HG02884 (cell line): ENCODE data around the gene BLACAT1.

Experiments
- ATAC-seq: cut with Tn5 transposase; IDR thresholded peaks from one replicate; pipeline ENCODE4 v1.9.1; 2021; ENCODE audit warnings: mild to moderate bottlenecking, moderate library complexity; ENCODE audit not compliant: unreplicated experiment

The BLACAT1 gene

GRCh38 chr1:205455581-205456382, at the start of gene BLACAT1:
Gene BLACAT1 (minus strand): TSS chr1:205456045.
- no peak for ATAC-seq

GRCh38 chr1:205505076-205505729, 49.4 kb upstream of the BLACAT1 start:
- ATAC-seq: no peak

DNA sequence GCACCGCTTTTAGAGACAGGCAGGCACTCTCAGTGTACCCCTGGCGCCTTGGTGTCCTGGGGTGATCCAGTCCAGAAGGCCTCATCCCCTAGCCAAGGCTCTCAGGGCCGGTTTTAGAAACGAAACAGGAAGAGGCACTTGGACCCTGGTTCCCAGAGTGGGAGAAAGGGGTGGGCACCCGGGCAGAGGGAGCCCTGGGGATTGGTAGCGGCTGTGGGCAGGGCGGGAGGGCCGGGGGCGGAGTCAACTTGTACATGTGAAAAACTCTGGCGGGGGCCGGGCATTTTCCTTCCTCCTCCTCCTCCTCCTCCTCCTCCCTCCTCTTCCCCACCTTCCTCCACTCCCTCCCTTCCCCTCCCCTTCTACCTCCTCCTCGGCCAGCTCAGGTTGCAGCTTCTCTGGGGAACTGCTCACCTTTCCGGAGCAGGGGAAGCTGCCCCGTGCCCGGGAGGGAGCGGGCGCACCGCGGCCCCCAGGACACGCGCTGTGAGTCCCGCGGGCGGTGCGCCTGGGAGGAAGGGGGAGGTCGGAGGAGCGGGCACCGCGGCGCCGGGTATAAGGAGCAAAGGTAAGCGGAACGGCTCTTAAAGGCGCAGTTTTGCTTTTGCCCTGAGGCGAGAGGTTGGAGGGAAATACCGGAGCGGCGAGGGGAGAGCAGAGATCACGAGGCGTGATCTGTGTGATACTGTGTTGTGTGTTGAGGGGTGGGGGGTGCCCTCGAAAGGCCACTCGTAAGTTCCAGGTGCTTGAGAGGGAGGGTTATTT, 48.6 kb upstream of the BLACAT1 start, which contains the start of gene CDK18:
Gene CDK18 (plus strand): TSS at position 359 of the 765 bp plus-strand sequence. CDS start 18,499 bp downstream, outside the sequence.
- ATAC-seq: no peak

DNA sequence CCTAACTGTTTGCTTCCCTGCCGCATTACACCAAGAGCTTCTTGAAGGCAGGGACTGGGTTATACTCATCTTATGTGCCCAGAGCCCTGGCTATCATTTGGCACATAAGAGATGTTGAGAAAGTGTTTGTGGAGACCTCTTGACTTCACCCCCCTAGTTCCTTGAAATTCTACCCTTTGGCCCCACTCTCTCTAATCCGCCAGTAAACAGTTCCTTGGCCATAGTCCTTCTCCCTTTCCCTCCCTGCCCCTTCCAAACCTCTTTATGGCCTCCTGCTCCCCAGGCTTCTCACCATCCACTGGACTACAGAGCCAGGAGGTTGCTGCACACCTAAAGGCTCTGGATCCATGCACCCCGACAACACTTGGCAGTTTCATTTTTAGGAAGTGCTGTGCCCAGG, 47.1 kb upstream of the BLACAT1 start:
- ATAC-seq: no peak

DNA sequence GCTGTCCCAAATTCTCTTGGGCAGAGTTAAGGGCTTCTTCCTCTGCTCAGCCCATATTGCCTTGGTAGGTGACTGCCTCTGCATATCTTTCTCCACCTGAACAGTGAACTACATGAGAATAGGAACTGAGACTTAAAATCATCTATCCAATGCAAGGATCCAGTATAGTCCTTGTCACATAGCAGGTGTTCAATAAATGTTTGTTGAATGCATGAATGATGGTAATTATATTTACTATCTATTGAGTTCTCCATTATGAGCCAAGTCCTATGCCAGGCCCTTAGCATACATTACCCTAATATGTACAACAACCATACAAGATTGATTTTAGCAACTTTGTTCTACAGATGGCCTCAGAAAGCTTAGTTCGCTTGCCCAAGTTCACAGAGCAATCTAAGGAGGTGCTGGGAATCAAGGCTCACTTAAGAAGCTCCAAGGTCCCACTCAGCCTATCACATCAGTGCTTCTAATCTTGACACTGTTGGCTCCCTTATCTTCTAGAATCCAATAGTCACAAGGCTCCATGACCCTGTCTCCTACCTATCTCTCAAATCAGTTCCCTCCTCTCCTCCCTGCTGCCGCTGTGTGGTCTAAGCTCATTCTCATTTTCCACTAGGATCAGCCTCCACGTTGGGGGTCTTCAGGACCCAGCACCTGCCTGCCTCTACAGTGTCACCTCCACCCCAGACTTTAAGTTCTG, 46.4 kb upstream of the BLACAT1 start:
- ATAC-seq: no peak

DNA sequence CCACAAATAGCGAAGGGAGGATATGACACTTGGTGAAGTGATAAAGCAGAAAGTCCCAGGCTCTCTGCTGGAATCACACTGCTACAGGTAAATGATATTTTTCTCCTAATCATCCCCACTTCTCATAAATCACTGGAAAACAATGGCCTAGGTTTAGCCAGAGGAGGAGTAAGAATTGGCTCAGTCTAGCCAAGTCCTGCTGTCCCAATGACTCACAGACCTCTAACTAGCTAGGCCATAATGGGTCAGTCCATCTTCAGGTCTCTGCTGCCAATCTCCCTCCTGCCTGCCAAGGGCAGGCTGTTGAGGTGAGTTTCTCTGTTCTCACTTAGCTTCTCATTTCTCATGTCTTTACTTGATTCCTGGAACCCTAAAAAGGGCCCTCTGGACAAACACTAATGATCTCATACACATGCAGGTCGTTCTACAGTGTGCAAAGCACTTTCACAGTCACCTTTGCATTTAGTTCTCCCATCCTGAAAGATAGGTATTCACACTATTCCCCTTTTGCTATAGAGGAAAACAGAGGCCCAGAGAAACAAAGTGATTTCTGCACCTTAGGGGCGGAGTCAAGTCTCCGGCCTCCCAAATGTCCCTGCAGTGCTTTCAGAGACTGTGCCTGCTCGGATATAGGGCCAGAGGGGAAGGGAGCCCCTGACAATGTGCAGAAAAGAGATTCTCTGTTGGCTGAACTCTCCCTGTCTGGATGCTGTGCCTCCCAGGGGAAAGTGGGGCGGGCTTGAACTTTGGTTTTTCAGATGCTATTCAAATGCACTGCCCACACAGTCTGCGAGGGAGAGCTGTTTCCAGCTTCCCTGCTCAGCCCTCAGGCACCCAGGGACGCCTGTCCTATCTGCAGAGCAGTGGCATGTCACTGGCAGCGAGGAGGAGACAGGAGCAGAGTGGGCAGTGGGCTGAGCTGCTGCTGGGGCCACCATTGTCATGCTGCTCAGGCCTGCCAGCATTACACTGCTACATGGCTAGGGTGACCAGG, 44.7 kb upstream of the BLACAT1 start:
- ATAC-seq: no peak

DNA sequence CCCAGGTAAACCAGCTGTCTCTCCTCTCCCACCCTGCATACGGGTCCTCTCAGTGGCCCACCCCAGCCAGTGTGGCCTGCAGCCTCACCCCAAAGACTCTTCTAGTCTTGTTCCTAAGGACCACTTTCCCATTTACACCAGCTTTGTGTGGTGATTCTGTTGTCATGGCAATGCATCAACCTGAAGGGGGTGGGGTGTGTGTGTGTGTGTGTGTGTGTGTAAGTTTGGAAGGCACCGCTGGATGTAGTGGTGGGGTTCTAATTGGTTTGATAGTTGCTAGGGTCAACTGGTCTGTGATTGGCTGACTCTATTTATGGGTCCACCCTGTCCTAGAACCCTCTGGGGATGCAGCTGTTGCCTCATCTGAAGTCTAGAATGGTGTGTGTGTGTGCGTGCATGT, 43.9 kb upstream of the BLACAT1 start:
- ATAC-seq: no peak

DNA sequence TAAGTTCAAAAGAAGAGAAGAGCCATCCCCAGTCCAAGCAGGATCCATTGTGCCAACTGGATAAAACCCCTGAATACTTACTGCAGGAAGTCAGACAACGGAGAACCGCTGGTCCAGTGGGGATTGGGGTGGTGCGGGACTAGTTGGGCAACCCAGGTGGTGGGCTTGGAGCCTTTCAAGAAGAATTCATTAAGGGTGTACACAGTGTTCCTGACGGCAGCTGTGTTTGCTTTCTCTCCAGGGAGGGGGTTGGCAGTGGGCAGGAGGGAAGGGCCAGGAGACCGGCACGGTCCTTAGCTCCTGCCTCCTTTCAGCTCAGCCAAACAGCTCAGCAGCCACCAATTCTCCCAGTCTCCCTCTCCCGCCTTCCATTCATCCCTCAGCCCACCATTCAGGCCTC, 41.5 kb upstream of the BLACAT1 start:
- ATAC-seq: no peak

- ATAC-seq: no peak
Observed at GRCh38 chr1:205496661-205497060, 40.8 kb upstream of the BLACAT1 start.

- no peak for ATAC-seq
Observed at GRCh38 chr1:205495237-205495823, 39.5 kb upstream of the BLACAT1 start.

DNA sequence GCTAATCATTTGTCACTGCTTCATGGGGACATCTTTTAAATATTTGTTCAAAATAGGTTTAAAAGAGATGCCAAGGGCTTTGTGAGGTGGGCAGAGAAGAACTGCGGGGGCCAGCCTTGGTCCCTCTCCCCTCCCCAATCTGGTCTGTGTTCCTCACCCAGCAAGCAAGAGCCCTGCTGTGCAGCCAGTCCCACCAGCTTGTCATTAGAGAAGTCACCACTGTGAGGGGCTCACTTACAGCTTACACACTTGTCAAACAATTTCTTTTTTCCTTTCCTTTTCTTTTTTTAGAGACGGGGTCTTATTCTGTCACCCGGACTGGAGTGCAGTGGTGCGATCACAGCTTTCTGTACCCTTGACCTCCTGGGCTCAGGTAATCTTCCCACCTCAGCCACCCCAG, 38.3 kb upstream of the BLACAT1 start:
- ATAC-seq: no peak

DNA sequence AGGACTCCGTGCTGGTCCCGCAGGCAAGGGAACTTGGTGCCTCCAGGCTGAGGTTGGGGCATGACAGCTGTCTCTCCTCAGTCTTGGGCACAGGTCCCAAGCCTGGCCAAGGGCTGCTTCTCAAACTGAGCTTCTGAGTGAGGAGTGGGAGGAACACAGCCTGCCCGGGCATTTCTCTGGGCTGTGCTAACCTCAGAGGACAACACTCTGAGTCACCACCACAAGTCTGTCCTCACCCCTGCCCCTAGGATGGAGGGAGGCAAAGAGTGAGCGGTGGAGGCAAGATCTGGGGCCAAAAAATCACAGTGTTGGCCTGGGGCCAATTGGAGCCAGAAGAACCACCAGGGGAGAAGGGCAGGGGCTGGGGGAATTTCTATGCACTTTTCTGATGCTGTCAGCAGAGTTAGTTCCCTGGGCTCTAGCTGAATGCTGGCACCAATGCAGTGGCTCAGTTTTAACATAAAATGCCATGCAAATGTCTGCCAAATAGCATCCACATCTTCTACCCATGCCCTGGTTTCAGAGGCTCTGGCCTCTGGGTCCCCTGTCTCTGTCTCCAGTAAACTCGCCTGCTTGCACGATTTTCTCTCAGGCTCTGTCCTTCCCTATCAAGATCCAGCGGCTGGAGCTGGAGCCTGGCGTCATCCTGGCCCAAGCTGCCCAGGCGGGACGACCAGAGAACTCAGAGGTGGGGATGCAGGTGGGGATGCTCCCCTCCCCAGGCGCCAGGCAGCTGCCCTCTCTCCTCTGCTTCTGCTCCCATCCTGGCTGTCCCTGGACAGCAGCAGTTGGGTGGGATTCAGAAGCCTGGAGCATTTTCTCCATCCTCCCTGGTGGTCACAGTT, 37.6 kb upstream of the BLACAT1 start:
- no peak for ATAC-seq

DNA sequence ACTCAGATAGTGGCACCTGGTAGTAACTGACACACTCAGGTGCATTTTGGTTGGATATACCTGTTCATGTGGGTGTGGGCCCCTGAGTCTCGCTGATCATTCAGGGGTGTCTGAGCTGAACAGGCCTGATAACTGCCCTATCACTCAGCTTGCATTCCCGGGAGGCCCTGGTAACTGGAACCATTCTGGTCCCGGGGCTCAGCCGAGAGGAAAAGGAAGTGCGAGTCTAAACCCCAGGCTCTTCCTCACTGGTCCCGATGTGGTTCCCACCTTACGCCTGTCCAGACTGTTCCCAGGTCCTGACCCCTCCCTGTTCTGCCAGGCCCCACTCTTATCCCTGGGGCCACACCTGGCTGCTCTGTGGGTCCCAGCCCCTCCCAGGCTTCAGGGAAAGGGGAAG, 36.9 kb upstream of the BLACAT1 start:
- no peak for ATAC-seq

DNA sequence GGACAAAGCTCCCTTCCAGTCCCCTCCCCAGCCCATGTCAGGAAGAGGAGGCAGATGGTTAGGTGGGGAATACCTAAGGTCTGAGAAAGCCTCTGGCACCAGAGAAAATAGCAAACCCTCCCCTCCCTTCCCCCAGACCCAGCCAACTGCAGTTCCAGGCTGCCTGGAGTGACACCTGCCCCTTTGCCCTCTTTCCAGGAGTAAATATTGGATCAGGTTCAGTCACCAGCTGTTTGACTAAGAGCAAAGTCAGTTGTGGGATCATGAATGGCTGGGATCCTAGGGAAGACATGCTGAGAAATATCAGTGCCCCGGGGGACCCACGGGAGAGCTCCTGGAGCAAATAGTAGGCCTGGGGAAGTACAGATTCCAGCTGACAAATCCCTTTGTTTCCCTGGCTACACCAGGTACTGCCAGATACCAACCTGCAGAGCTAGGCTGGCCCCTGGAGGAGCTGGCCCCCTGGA, 36.4 kb upstream of the BLACAT1 start:
- ATAC-seq: no peak

DNA sequence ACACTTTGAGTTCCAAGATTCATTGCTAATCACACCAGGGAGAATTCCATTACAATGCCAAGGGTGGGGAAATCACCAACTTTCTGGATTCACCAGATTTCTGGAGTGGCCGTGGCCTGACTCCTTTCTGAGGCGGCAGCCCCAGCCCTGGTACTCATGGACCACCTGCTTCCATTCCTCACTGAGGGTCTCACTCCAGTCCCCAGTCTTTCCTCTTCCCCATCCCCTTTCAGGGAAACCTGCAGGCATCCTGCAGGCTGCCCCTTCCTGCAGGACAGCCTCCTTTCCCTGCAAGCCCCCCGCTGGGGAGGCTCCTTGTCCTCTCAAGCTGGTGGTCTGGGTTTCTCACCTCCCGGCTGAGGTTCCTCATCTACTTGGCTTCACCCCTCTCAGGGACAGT, 35.9 kb upstream of the BLACAT1 start:
- no peak for ATAC-seq

DNA sequence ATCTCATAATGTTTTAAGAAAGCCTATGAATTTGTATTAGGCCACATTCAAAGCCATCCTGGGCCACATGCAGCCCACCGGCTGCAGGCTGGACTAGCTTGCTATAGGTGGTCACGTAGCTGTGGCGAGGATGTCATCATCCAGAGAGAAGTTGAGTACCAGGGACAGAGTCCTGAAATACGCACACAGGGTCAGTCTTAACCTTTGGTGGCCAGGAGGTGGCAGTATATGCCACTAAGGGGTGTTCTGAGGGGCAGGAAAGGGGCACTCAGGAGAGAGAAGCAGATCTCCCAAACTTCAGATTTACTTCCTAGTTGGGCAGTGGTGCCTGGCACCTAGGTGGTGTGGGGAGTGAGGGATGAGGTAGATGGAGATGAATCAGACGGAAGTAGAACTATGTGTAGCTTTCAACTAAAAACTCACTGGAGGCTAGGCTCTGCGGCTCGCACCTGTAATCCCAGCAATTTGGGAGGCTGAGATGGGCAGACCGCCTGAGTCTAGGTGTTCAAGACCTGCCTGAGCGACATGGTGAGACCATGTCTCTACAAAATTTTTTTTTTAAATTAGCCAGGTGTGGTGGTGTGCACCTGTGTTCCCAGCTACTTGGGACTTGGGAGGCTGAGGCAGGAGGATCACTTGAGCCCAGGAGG, 32.4 kb upstream of the BLACAT1 start:
- ATAC-seq: no peak

DNA sequence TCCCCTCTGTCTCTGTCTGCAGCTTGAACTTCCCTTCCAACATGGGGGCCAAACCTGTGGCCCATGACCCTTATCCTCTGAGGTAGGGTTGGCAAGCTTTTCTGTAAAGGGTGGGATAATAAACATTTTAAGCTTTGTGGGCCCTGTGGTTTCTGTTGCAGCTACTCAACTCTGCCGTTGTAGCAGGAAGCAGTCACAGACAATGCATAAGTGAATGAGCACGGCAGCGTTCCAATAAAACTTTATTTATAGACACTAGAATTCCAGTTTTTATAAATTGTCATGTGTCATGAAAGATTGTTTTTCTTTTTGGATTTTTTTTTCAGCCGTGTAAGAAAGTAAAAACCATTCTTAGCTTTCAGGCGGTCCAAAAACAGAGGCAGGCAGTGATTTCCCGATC, 30.4 kb upstream of the BLACAT1 start:
- ATAC-seq: no peak
